Natural killer cell treated with Interleukin-12 subunit alpha and Interleukin-12 subunit beta and Interleukin-15 and Interleukin-18, amount 100 ng/mL, for 72 hours (primary cell): ENCODE data around the gene BIK. TPM values are rescaled to one million over a fixed set of nuclear protein-coding genes. Genes with fewer than 3 reads are reported as not detected.

Experiments
- ATAC-seq, 2 donors: fragments of 150-1000 bp; cut with Tn5 transposase in 1 of 2; sonication (Bioruptor Pico), chemical (Tn5 transposase) in 1 of 2; 2 replicates each; pipeline ENCODE4 v1.10.0; 2021
- DNase-seq: peaks from one replicate; pipeline ENCODE4 v3.0.0; 2022; ENCODE audit warnings: low spot score
- H3K27ac Mint-ChIP-seq, 2 donors: 1 replicate in 1 of 2; 2 replicates in 1 of 2; pipeline ENCODE4 v1.8.0; 2022; ENCODE audit warnings: mixed read lengths in 2 of 2, mild to moderate bottlenecking in 1 of 2, moderate library complexity in 1 of 2
- H3K27me3 Mint-ChIP-seq, 2 donors: 1 replicate in 1 of 2; 2 replicates in 1 of 2; pipeline ENCODE4 v1.8.0; 2022; ENCODE audit warnings: mixed read lengths in 2 of 2
- H3K36me3 Mint-ChIP-seq: one replicate; pipeline ENCODE4 v1.8.0; 2022; ENCODE audit warnings: mixed read lengths
- H3K4me1 Mint-ChIP-seq, 2 donors: 1 replicate in 1 of 2; 2 replicates in 1 of 2; pipeline ENCODE4 v1.8.0; 2022; ENCODE audit warnings: low read depth in 2 of 2, mixed read lengths in 2 of 2, mild to moderate bottlenecking in 1 of 2
- H3K4me3 Mint-ChIP-seq: one replicate; pipeline ENCODE4 v1.8.0; 2022; ENCODE audit warnings: mixed read lengths
- H3K9me3 Mint-ChIP-seq: 2 replicates; pipeline ENCODE4 v1.8.0; 2022; ENCODE audit warnings: mixed read lengths
- total RNA-seq, 2 donors: library from RNA; stranded (reverse); gene quantifications; one replicate each; pipeline ENCODE4 v1.2.3, GENCODE V29; 2022

The BIK gene
- total RNA-seq, 2 donors from 2014 or later: not detected

DNA sequence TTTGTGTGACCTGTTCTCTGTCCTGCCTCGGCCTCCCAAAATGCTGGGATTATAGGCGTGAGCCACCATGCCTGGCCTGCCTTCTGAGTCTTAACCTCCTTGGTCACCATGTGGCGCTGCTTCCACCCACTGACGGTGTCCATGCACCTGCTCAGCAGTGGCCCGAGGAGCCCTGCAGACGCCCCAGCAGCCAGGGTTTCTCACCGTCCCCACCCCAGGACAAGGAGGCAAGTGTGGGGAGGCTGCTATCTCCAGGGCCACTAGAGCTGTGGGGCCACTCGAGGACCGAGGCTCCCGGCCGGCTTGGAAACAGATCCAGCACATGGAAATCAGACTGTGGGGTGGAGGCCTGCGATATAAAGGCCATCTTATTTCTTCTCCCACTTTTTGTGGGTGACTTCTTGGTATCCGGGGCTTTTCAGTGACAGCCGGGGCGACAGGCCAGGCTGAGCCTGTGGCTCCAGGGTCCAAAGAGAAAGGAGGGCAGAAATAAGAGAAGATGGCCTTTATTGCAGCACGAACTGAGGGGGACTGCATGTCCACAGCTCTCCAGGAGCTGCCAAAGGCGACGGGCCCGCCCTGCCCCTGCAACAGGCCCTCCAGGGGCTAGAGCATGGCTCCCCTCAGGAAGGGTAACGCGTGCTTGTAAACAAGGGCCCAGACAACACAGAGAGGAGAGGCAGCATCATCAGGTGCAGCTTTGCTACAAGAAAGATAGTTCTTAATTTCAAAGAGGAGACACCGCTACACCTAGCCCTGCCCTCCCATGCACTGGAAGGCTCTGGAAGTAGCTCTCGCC is 55.8 kb downstream of the BIK start:
- no peaks in the 10 kb centered on the region for H3K9me3 Mint-ChIP-seq
- no peaks in the 10 kb centered on the region for H3K27me3 Mint-ChIP-seq
- peaks cover 0 to 18% of the 10 kb centered on the region in 2 donors for H3K4me1 Mint-ChIP-seq
- no peak overlapping the region for H3K4me3 Mint-ChIP-seq
- no peak for ATAC-seq
- H3K36me3 Mint-ChIP-seq: no peaks in the 10 kb centered on the region
- H3K27ac Mint-ChIP-seq: no peak overlapping the region
- DNase-seq: no peak

DNA sequence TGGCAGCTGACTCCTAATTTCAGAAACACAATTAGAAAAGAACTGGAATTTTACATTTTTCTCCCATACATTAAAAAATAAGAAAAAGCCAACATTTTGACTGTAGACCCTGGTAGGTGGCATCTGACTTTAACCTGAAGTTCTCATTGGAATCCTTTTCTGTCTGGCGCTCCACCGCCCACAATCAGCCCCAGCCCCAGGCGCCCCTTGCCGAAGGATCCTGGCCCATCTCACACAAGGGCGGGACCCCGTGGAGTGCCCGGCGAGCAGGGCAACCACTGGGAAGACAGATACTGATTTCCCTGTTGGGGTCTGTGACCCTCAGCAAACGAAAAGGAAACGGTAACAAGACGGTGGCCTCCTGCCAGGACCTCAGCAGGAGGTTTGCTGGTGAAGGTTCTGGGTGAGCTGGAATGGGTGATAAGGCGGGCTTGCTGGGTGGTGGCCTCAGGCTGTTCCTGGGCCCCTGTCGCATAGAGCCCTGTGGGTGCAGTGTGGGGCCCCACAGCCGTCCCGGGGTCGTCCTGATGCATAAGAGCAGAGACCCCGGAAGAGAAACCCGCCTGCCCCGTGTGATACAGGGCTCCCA is 56.5 kb downstream of the BIK start:
- H3K9me3 Mint-ChIP-seq: no peaks in the 10 kb centered on the region
- H3K27me3 Mint-ChIP-seq: no peaks in the 10 kb centered on the region
- no peak for ATAC-seq
- H3K4me3 Mint-ChIP-seq: no peak overlapping the region
- H3K4me1 Mint-ChIP-seq: peaks cover 0 to 18% of the 10 kb centered on the region in 2 donors
- H3K27ac Mint-ChIP-seq: no peak overlapping the region
- no peaks in the 10 kb centered on the region for H3K36me3 Mint-ChIP-seq
- DNase-seq: no peak

DNA sequence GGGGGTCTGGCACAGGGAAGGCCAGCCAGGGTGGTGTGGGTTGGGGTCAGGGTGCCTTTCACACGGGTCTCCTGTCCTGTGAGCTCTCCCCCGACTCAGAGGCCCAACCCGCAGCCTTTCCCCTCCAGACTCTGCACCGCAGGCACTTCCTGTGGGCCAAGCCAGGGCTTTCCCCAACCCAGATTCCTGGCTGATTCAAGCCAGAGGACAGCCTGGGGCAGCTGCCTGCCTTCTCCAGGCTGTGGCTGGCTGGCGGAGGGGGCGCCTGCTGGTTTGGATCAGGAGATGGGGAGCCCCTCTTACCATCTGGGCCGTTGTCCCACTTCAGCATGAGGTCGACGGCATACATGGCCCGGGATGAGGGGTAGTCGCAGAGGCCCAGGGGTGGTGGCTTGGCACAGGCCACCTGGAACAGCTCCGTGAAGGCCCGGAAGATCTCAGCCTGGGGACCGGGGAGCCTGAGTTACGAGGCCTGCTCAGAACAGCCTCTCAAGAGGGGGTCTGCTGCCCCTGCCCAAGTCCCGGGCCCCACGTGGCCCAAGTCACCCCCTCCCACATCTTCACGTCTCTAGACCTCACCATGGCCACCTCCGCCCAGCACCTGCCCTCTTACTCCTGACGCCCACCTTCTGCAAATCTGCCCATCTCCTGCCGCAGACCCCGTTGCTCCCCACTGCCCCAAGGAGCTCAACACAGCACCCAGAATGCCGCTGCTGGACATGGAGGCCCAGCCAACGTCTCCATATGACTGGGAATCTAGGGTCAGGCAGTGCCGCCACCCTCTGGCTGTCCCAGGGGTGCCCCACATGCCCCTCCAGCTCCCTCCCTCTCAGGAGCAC is 58.1 kb downstream of the BIK start:
- H3K4me3 Mint-ChIP-seq: no peak overlapping the region
- H3K4me1 Mint-ChIP-seq: peaks cover 0 to 18% of the 10 kb centered on the region in 2 donors
- peak overlapping the region in 1 of 2 donors; percentile 11 for H3K27ac Mint-ChIP-seq
- DNase-seq (no peak), ATAC-seq (peak in 1 of 2 donors; percentile 65)
- no peaks in the 10 kb centered on the region for H3K36me3 Mint-ChIP-seq
- H3K9me3 Mint-ChIP-seq: no peaks in the 10 kb centered on the region
- no peaks in the 10 kb centered on the region for H3K27me3 Mint-ChIP-seq

DNA sequence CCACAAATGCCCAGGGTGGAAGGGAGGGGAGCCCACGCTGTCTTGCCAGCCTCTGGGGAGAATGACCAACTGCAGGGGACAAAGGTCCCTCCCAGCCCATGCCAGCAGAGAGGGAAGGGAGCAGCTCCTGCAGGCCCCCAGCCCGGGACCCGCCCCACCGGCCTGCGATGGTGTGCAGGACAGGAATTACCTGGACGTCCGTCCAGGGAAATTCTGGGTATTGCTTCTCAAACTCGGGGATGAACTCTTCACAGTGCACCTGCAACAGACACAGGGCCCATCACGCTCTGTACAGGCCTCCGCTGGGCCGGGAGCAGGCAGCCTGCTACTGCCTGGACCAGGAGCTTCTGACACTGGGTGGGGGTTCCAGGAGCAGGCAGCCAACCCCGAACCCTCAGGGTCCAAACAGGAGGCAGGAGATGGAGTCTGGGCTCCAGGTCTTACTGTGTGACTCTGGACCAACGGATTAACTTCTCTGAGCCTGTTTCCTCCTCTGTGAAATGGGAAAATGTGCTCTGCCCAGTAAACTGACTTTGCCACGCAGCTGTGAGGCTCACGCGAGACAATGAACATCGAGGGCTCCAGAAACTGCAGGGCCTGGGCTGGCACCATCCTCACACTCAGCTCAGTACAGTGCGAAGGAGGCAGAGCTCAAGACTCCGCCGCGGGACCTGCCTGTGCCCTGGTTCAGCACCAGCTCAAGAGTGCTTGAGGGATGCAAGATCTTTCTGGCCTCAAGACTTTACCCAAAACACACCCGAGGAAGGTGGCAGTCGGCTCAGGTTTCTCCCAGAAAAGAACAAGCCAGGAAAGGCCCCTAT is 59.0 kb downstream of the BIK start:
- Mint-ChIP-seq H3K27ac (peak overlapping the region in 1 of 2 donors; percentile 11), H3K4me1 (peaks cover 0 to 16% of the 10 kb centered on the region in 2 donors), H3K4me3 (no peak overlapping the region), H3K9me3 (no peaks in the 10 kb centered on the region), H3K27me3 (no peaks in the 10 kb centered on the region), H3K36me3 (no peaks in the 10 kb centered on the region)
- no peak for DNase-seq
- no peak for ATAC-seq

DNA sequence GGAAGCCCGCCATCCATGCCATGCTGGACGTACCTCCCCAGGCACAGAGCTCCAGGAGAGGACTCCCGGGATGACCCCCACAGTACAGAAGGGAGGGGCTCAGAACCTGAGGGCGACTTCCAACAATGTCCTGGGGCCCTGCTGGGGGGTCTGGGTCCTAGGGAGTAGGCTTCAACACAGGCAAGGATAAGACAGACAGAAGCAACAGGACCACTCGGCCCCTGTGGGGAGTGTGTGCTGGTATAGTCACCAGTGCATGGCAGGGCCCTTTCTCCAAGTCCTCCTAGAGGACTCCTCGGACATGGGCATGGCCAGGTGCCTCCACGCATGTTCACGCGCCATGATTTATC is 59.6 kb downstream of the BIK start:
- H3K27me3 Mint-ChIP-seq: no peaks in the 10 kb centered on the region
- H3K4me1 Mint-ChIP-seq: peaks cover 0 to 16% of the 10 kb centered on the region in 2 donors
- no peak overlapping the region for H3K4me3 Mint-ChIP-seq
- no peak overlapping the region for H3K27ac Mint-ChIP-seq
- H3K36me3 Mint-ChIP-seq: no peaks in the 10 kb centered on the region
- DNase-seq (no peak), ATAC-seq (no peak)
- H3K9me3 Mint-ChIP-seq: no peaks in the 10 kb centered on the region

DNA sequence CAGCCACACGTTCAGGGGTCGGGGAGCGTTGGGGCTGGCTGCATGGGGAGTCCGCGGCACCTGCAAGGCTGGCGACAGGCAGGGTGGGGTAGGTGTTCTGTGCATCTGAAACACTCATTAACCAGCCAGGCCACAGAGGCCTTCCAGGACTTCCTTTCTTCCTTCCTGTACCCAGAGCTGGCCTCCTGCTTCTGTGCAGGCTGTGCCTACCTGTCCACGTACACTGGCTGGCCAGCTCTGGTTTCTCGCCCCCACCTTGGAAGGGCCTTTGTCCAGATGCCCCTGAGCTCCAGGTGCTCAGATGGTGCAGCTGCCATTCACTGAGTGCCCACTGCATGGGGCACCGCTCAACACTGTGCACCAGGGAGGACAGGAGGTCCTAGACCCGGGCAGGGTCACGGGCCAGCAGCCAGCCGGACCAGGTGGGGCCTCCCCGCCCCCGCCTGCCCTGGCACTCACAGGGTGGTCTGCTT is 60.5 kb downstream of the BIK start:
- Mint-ChIP-seq H3K36me3 (no peaks in the 10 kb centered on the region), H3K9me3 (no peaks in the 10 kb centered on the region), H3K27me3 (no peaks in the 10 kb centered on the region), H3K4me1 (peaks cover 0 to 17% of the 10 kb centered on the region in 2 donors), H3K27ac (no peak overlapping the region), H3K4me3 (no peak overlapping the region)
- DNase-seq (no peak), ATAC-seq (peak; percentile 15 to 37)

DNA sequence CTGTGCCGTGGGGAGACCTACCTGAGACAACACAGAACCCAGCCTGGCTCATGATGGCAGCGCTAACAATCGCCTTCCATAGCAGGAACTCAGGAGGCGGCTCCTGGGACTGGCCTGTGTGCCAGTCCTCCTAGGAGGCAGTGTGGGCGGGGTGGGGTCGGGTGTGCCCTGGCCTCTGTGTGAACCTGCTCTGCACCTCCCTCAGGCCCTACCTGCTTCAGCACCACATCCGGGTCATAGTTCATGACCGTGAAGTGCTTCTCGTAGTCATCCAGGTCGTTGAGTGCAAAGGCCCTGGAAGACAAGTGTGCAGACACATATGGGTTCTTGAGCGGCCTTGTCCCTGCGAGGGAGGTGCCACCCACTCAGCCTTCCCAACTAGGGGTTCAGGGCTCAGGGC is 61.1 kb downstream of the BIK start:
- no peaks in the 10 kb centered on the region for H3K9me3 Mint-ChIP-seq
- no peaks in the 10 kb centered on the region for H3K27me3 Mint-ChIP-seq
- no peak for DNase-seq
- H3K27ac Mint-ChIP-seq: no peak overlapping the region
- no peak for ATAC-seq
- no peaks in the 10 kb centered on the region for H3K36me3 Mint-ChIP-seq
- no peak overlapping the region for H3K4me3 Mint-ChIP-seq
- H3K4me1 Mint-ChIP-seq: peaks cover 0 to 19% of the 10 kb centered on the region in 2 donors

DNA sequence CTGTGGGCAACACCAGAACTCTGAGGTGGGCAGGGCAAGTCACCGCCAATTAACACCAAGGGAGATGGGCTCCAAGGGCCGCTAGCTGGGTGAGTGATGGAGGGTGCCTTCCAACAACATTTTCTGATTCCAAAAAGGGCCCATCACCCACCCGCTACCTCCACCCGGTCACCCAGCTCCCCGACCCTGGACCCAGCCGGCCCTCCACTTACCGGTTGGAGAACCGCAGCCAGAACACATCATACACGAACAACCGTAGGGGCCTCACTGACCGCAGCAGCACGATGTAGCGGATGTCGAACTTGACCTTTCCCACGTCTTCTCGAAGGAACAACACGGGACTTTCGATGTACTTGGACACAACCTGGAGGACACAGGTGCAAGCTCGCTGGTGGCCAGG is 61.6 kb downstream of the BIK start:
- H3K4me3 Mint-ChIP-seq: no peak overlapping the region
- ATAC-seq: no peak
- peaks cover 0 to 19% of the 10 kb centered on the region in 2 donors for H3K4me1 Mint-ChIP-seq
- no peaks in the 10 kb centered on the region for H3K9me3 Mint-ChIP-seq
- no peak for DNase-seq
- H3K27me3 Mint-ChIP-seq: no peaks in the 10 kb centered on the region
- no peaks in the 10 kb centered on the region for H3K36me3 Mint-ChIP-seq
- H3K27ac Mint-ChIP-seq: no peak overlapping the region

DNA sequence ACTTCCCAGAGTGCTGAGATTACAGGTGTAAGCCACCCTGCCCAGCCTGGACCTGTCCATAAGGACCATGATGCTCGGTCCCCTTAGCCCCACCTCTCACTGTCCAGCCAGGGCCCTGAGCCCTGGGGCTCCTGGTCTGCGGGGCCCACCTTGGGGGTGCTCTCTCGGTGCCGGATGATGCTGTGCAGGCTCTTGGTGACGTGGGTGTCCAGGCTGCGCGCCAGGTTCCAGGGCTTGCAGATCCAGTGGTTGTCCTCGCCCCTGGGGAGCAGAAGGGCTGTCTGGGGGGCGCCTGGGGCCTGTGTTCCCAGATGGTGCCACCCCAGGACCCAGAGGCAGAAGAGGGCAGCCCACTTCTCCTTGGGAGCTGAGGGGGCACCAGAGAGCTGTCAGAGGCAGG is 63.0 kb downstream of the BIK start:
- no peak overlapping the region for H3K4me3 Mint-ChIP-seq
- no peak for DNase-seq
- no peaks in the 10 kb centered on the region for H3K9me3 Mint-ChIP-seq
- H3K4me1 Mint-ChIP-seq: peaks cover 0 to 15% of the 10 kb centered on the region in 2 donors
- H3K36me3 Mint-ChIP-seq: no peaks in the 10 kb centered on the region
- H3K27me3 Mint-ChIP-seq: no peaks in the 10 kb centered on the region
- H3K27ac Mint-ChIP-seq: no peak overlapping the region
- ATAC-seq: peak in 1 of 2 donors; percentile 26

DNA sequence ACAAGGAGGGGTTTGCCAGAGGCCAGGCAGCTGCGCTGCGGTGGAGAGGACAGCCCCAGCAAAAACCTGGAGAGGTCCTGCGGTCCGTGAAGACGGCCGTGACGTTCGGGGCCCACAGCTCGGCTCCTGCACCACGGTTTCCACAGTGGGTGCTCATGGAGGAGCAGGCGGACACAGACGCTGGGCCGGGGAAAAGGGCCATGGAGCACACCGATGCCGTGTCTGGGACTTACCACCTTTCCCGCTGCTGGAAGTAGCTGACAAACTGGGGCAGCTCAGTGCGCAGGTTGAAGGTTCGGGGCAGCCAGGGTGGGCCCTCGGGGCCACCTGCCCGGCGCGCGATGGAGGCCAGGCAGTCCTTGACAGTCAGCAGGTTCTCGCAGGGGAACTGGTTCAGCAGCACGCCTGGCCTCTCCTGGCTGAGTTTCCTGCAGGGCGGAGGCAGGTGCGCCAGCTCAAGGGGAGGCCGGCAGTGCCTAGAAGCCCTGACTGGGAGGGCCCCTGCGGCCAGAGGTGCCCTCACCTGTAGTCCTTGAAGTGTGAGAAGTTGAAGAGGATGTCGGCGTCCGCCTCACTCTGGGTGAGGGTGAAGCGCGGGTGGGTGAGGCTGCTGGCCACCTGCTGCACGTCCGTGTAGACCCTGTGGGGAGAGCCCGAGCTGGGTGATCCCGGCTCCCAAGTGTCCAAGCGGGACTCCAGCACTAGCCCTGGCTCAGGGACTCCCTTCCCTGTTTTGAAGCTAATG is 63.6 kb downstream of the BIK start:
- Mint-ChIP-seq H3K4me3 (no peak overlapping the region), H3K9me3 (no peaks in the 10 kb centered on the region), H3K4me1 (peaks cover 0 to 12% of the 10 kb centered on the region in 2 donors), H3K27me3 (no peaks in the 10 kb centered on the region), H3K36me3 (no peaks in the 10 kb centered on the region), H3K27ac (no peak overlapping the region)
- no peak for DNase-seq
- no peak for ATAC-seq

DNA sequence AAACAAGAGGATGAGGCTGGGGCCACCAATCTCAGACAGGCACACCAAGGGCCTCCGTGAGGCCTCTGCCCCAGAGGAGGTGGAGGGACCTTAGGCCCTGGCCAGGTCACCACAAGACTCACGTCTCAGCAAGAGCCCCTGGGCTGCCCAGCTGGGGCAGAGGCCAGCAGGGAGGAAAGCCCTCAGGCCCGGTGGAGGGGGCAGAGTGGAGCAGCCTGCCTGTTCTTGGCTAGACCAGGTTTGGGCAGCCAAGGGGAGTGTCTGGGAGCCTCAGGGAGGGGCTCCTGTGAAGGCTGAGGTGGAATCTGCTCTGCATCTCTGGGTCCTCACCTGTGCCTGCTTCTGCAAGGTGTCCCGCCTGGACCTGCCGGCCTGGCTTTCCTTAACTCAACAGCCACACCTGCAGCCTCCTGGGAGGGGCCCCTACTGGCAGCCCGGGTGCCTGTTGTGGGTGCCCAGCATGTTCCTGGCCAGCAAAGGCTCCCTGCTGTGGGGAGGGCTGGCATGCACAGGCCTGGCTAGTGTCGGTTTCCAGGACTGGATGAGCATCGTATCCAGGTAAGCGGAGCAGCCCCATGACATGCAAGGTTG is 64.5 kb downstream of the BIK start:
- no peaks in the 10 kb centered on the region for H3K9me3 Mint-ChIP-seq
- H3K27me3 Mint-ChIP-seq: no peaks in the 10 kb centered on the region
- DNase-seq: no peak
- H3K4me3 Mint-ChIP-seq: no peak overlapping the region
- H3K27ac Mint-ChIP-seq: no peak overlapping the region
- no peaks in the 10 kb centered on the region for H3K36me3 Mint-ChIP-seq
- ATAC-seq: no peak
- H3K4me1 Mint-ChIP-seq: peaks cover 0 to 12% of the 10 kb centered on the region in 2 donors

DNA sequence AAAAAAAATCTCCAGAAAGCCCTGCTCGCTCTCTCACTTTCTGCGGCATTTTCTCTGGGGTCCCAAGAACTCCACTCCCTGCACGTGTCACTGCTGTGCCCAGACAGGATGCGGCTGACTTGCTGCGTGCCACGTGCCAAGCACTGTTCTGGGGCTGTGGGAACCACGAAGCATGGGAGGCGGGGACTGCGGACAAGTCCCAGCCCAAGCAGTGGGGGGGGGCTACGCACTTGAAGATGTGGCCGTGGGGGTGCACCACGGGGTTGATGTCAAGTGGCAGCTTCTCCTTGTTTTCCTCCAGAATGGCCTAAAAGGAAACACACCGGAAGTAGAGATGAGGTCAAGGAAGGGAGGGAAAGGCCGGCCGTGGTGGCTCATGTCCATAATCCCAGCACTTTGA is 65.5 kb downstream of the BIK start:
- ATAC-seq (no peak), DNase-seq (no peak)
- Mint-ChIP-seq H3K27ac (no peak overlapping the region), H3K4me3 (no peak overlapping the region), H3K4me1 (peaks cover 0 to 4% of the 10 kb centered on the region in 2 donors), H3K9me3 (no peaks in the 10 kb centered on the region), H3K36me3 (no peaks in the 10 kb centered on the region), H3K27me3 (no peaks in the 10 kb centered on the region)
